ENCODE measurements around the gene PAQR5.
"Not testable (repeated sequence)": the region's sequence is repeated elsewhere in the genome, so short reads cannot be mapped to it uniquely, and the experiment has no call there.

The PAQR5 gene

GRCh38 chr15:69298697-69299441 is at the start of gene PAQR5:
PAQR5 (plus strand) TSS chr15:69298912; CDS start chr15:69360081, 61,169 bp downstream.
- no peak for DNase-seq

- DNase-seq: peak; percentile 22
Observed at GRCh38 chr15:69253156-69253555, 45.6 kb upstream of the PAQR5 start.

GRCh38 chr15:69265347-69265955 is 33.3 kb upstream of the PAQR5 start:
- DNase-seq: peak; percentile 58

- no peak for DNase-seq
Observed at GRCh38 chr15:69271217-69271616, 27.5 kb upstream of the PAQR5 start.

- DNase-seq: no peak
Observed at GRCh38 chr15:69272139-69272538, 26.6 kb upstream of the PAQR5 start.

- no peak for DNase-seq
Observed at GRCh38 chr15:69272891-69273290, 25.8 kb upstream of the PAQR5 start.

GRCh38 chr15:69275074-69275670 is 23.5 kb upstream of the PAQR5 start:
- DNase-seq: no peak

- no peak for DNase-seq
Observed at GRCh38 chr15:69275933-69276560, 22.7 kb upstream of the PAQR5 start.

- DNase-seq: no peak
Observed at GRCh38 chr15:69277316-69277715, 21.4 kb upstream of the PAQR5 start.

- no peak for DNase-seq
Observed at GRCh38 chr15:69279636-69280035, 19.1 kb upstream of the PAQR5 start.

GRCh38 chr15:69280783-69281182 is 17.9 kb upstream of the PAQR5 start:
- no peak for DNase-seq

- DNase-seq: no peak
Observed at GRCh38 chr15:69282104-69282743, 16.5 kb upstream of the PAQR5 start.

GRCh38 chr15:69285834-69286233 is 12.9 kb upstream of the PAQR5 start:
- no peak for DNase-seq

- DNase-seq: no peak
Observed at GRCh38 chr15:69288011-69288410, 10.7 kb upstream of the PAQR5 start.

- DNase-seq: no peak
Observed at GRCh38 chr15:69288531-69289341, 10.0 kb upstream of the PAQR5 start.

- DNase-seq: no peak
Observed at GRCh38 chr15:69289342-69290146, 9.2 kb upstream of the PAQR5 start.

GRCh38 chr15:69290346-69291164 is 8.2 kb upstream of the PAQR5 start:
- DNase-seq: no peak

GRCh38 chr15:69291651-69292050 is 7.1 kb upstream of the PAQR5 start:
- DNase-seq: not testable (repeated sequence)

GRCh38 chr15:69292826-69293420 is 5.8 kb upstream of the PAQR5 start:
- DNase-seq: no peak
